Measurements from ENCODE around the gene CD44.

Gene CD44

DNA sequence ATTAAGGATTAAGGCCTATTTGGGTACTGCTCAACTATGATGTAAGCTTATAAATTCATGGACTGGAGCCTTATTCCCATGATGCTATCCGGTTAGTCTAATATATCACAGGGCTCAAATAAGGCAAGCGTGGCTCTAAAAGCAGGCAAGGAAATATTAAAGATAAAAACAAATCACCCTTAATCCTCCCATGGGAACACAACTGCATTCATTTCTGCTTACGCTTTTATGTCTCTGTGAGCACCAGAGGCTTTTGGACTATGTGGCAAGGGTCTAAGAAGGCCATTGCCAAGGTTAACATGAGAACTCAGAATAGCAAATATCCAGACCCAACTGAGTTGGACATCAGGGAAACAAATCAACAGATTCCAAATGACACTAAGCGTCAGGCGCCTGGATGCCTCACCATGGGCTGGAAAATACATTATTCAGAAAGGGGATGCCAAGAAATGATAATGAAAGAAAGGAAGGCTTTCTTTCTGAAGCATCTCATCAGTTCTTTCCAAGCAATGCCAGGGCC is 142.3 kb downstream of the CD44 start:
- TF ChIP-seq TCF4 (CRISPR knock-in tag; IDR thresholded peaks at IDR 0.05; ENCODE audit: borderline replicate concordance), result no peak
- TF ChIP-seq RARB (CRISPR knock-in tag; IDR thresholded peaks at IDR 0.05), result no peak
- no peak for TF ChIP-seq ESRRG (CRISPR knock-in tag; IDR thresholded peaks at IDR 0.05)
- TF ChIP-seq ZNF565 (CRISPR knock-in tag; conservative IDR thresholded peaks at IDR 0.05; ENCODE audit: low read depth), result no peak
- TF ChIP-seq PPARA (CRISPR knock-in tag; IDR thresholded peaks at IDR 0.05; ENCODE audit: borderline replicate concordance), result no peak
- TF ChIP-seq OSR1 (CRISPR knock-in tag; IDR thresholded peaks at IDR 0.05), result no peak
- TF ChIP-seq GLIS3 (CRISPR knock-in tag; IDR thresholded peaks at IDR 0.05), result no peak
- TF ChIP-seq ZC3H10 (CRISPR knock-in tag; IDR thresholded peaks at IDR 0.05), result no peak
- TF ChIP-seq SNAI2 (CRISPR knock-in tag; IDR thresholded peaks at IDR 0.05), result no peak
- no peak for TF ChIP-seq ZNF70 (CRISPR knock-in tag; IDR thresholded peaks at IDR 0.05)
- TF ChIP-seq, protein P1, sequence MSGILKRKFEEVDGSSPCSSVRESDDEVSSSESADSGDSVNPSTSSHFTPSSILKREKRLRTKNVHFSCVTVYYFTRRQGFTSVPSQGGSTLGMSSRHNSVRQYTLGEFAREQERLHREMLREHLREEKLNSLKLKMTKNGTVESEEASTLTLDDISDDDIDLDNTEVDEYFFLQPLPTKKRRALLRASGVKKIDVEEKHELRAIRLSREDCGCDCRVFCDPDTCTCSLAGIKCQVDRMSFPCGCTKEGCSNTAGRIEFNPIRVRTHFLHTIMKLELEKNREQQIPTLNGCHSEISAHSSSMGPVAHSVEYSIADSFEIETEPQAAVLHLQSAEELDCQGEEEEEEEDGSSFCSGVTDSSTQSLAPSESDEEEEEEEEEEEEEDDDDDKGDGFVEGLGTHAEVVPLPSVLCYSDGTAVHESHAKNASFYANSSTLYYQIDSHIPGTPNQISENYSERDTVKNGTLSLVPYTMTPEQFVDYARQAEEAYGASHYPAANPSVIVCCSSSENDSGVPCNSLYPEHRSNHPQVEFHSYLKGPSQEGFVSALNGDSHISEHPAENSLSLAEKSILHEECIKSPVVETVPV (CRISPR knock-in tag; IDR thresholded peaks at IDR 0.05), result no peak
- TF ChIP-seq ZNF8 (CRISPR knock-in tag; IDR thresholded peaks at IDR 0.05), result no peak
- no peak for TF ChIP-seq CSDC2 (CRISPR knock-in tag; IDR thresholded peaks at IDR 0.05)
- TF ChIP-seq, protein P2, sequence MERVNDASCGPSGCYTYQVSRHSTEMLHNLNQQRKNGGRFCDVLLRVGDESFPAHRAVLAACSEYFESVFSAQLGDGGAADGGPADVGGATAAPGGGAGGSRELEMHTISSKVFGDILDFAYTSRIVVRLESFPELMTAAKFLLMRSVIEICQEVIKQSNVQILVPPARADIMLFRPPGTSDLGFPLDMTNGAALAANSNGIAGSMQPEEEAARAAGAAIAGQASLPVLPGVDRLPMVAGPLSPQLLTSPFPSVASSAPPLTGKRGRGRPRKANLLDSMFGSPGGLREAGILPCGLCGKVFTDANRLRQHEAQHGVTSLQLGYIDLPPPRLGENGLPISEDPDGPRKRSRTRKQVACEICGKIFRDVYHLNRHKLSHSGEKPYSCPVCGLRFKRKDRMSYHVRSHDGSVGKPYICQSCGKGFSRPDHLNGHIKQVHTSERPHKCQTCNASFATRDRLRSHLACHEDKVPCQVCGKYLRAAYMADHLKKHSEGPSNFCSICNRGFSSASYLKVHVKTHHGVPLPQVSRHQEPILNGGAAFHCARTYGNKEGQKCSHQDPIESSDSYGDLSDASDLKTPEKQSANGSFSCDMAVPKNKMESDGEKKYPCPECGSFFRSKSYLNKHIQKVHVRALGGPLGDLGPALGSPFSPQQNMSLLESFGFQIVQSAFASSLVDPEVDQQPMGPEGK (CRISPR knock-in tag; IDR thresholded peaks at IDR 0.05; ENCODE audit: borderline replicate concordance), result no peak
- no peak for TF ChIP-seq ZFP3 (CRISPR knock-in tag; IDR thresholded peaks at IDR 0.05)
- TF ChIP-seq ISL1 (CRISPR knock-in tag; IDR thresholded peaks at IDR 0.05), result no peak
- no peak for TF ChIP-seq POU6F1 (CRISPR knock-in tag; IDR thresholded peaks at IDR 0.05; ENCODE audit: borderline replicate concordance, low read depth)
- no peak for TF ChIP-seq TSHZ2 (CRISPR knock-in tag; IDR thresholded peaks at IDR 0.05)
- no peak for ATAC-seq
